HepG2 (cell line): ENCODE data around the gene PIP4K2B. TPM values are rescaled to one million over a fixed set of nuclear protein-coding genes. Genes with fewer than 3 reads are reported as not detected.

Experiments
- ATAC-seq: fragments of 200-7000 bp; cut with Tn5 transposase; 3 replicates; pipeline ENCODE4 v1.9.1; 2020; ENCODE audit warnings: mild to moderate bottlenecking, moderate library complexity
- BruUV-seq: library from RNA; stranded (reverse); fragments of 400-500 nt; replicated peaks from 2 replicates; lab custom pipeline; 2021; lab: Mats Ljungman, UMichigan
- CTCF ChIA-PET: fragments of 300-600 bp; formaldehyde crosslinking; extraction: SDS; loops from one replicate; lab custom pipeline; 2021; ENCODE audit warnings: low total read pairs, inconsistent platforms, low intra/inter-chr PET ratio; lab: Yijun Ruan, JAX
- POLR2A ChIA-PET: fragments of 350-600 bp; sonication (Branson Sonifier 250); formaldehyde crosslinking; loops from one replicate; lab custom pipeline; 2020; ENCODE audit warnings: antibody characterized with exemption, inconsistent platforms; lab: Yijun Ruan, JAX
- DNase-seq: peaks from one replicate; pipeline ENCODE4 v3.0.0-alpha.2; 2015; ENCODE audit warnings: low spot score
- FAIRE-seq: peaks from 3 replicates; lab custom pipeline; 2011; peaks lifted over from hg19 to GRCh38; lab: Jason Lieb, UNC
- H2AFZ ChIP-seq: one replicate; pipeline ENCODE4 v1.6.1; 2011; ENCODE audit warnings: low read length, inconsistent platforms
- H3K27ac ChIP-seq: fragments of 300-600 bp; 3 replicates; pipeline ENCODE4 v1.8.0; 2011; ENCODE audit warnings: mixed run types, mild to moderate bottlenecking, mixed read lengths, low read length, inconsistent platforms; ENCODE audit not compliant: insufficient read depth; ENCODE audit errors: extremely low read length
- H3K27me3 ChIP-seq, 2 experiments: fragments of 200-600 bp in 1 of 2; 2 replicates in 1 of 2; 3 replicates in 1 of 2; pipeline versions ENCODE4 v1.6.0 to v1.8.0; 2011; ENCODE audit warnings: low read length in 2 of 2, mild to moderate bottlenecking in 2 of 2, moderate library complexity in 2 of 2, inconsistent platforms in 1 of 2; ENCODE audit not compliant: insufficient read depth in 2 of 2, control insufficient read depth in 1 of 2
- H3K36me3 ChIP-seq, 2 experiments: fragments of 200-600 bp in 1 of 2; replicated peaks in 1 of 2; 2 replicates in 1 of 2; 3 replicates in 1 of 2; pipeline versions ENCODE4 v1.5.1 to v1.8.0; 2011; ENCODE audit warnings: low read length in 2 of 2, inconsistent platforms in 1 of 2; ENCODE audit not compliant: insufficient read depth in 2 of 2, control insufficient read depth in 1 of 2
- H3K4me1 ChIP-seq: 2 replicates; pipeline ENCODE4 v1.5.1; 2012; ENCODE audit warnings: low read length, inconsistent platforms; ENCODE audit not compliant: insufficient read depth
- H3K4me2 ChIP-seq: 2 replicates; pipeline ENCODE4 v1.6.0; 2011; ENCODE audit warnings: low read depth, low read length, inconsistent platforms
- H3K4me3 ChIP-seq, 3 experiments: fragments of 200-600 bp in 1 of 3; sonication (generic), shearing (Covaris generic) in 1 of 3; replicated peaks in 1 of 3; 2 replicates each; pipeline ENCODE4 v1.5.1; 2011 to 2016; ENCODE audit warnings: low read length in 3 of 3, inconsistent platforms in 2 of 3, low read depth in 2 of 3, mild to moderate bottlenecking in 2 of 3, control low read depth in 1 of 3, mixed read lengths in 1 of 3; ENCODE audit not compliant: insufficient read depth in 1 of 3
- H3K79me2 ChIP-seq: one replicate; pipeline ENCODE4 v1.6.1; 2011; ENCODE audit warnings: low read length, inconsistent platforms; ENCODE audit not compliant: insufficient read depth
- H3K9ac ChIP-seq: 2 replicates; pipeline ENCODE4 v1.6.0; 2011; ENCODE audit warnings: mild to moderate bottlenecking, low read depth, low read length, inconsistent platforms; ENCODE audit not compliant: insufficient read depth
- H3K9me3 ChIP-seq: 2 replicates; pipeline ENCODE4 v1.5.1; 2012; ENCODE audit warnings: mild to moderate bottlenecking, low read length
- H4K20me1 ChIP-seq: 2 replicates; pipeline ENCODE4 v1.6.0; 2011; ENCODE audit warnings: inconsistent platforms, mild to moderate bottlenecking, low read length, moderate library complexity; ENCODE audit not compliant: insufficient read depth
- FOXM1 ChIP-seq: sonication (generic); formaldehyde crosslinking; IDR thresholded peaks from 2 replicates; pipeline ENCODE4 v1.5.0; 2020; ENCODE audit warnings: missing genetic modification reagents
- FOXO4 ChIP-seq: sonication (generic); formaldehyde crosslinking; conservative IDR thresholded peaks from 2 replicates; pipeline ENCODE4 v1.8.1; 2023; ENCODE audit warnings: missing genetic modification reagents
- JUN ChIP-seq: sonication (generic); formaldehyde crosslinking; IDR thresholded peaks from 2 replicates; pipeline ENCODE4 v1.4.0; 2020; ENCODE audit warnings: mild to moderate bottlenecking, missing genetic modification reagents
- JUNB ChIP-seq: sonication (generic); formaldehyde crosslinking; IDR thresholded peaks from 2 replicates; pipeline ENCODE4 v1.8.0; 2022; ENCODE audit warnings: missing genetic modification reagents, mild to moderate bottlenecking, borderline replicate concordance
- KLF6 ChIP-seq: IDR thresholded peaks from 2 replicates; pipeline ENCODE4 v1.8.0; 2016; ENCODE audit warnings: missing biosample characterization, missing genetic modification reagents
- MED1 ChIP-seq: sonication (generic); formaldehyde crosslinking; IDR thresholded peaks from 2 replicates; pipeline ENCODE4 v1.4.0; 2020; ENCODE audit warnings: missing genetic modification reagents
- MYPOP ChIP-seq: sonication (generic); formaldehyde crosslinking; IDR thresholded peaks from 2 replicates; pipeline ENCODE4 v1.8.1; 2023; ENCODE audit warnings: mild to moderate bottlenecking, moderate library complexity, missing genetic modification reagents
- NAIF1 ChIP-seq: sonication (generic); formaldehyde crosslinking; IDR thresholded peaks from 2 replicates; pipeline ENCODE4 v1.5.0; 2020; ENCODE audit warnings: mild to moderate bottlenecking, missing genetic modification reagents, borderline replicate concordance
- RXRA ChIP-seq: sonication (generic); formaldehyde crosslinking; IDR thresholded peaks from 2 replicates; pipeline ENCODE4 v1.5.1; 2020; ENCODE audit warnings: missing genetic modification reagents
- ZFYVE20 ChIP-seq: sonication (generic); formaldehyde crosslinking; IDR thresholded peaks from 2 replicates; pipeline ENCODE4 v1.8.0; 2023; ENCODE audit warnings: low read depth, mild to moderate bottlenecking, moderate library complexity, missing genetic modification reagents, borderline replicate concordance
- ZNF10 ChIP-seq: sonication (generic); formaldehyde crosslinking; IDR thresholded peaks from 2 replicates; pipeline ENCODE4 v1.4.0; 2020; ENCODE audit warnings: mild to moderate bottlenecking, low read depth, missing genetic modification reagents, borderline replicate concordance
- ZNF460 ChIP-seq: sonication (generic); formaldehyde crosslinking; IDR thresholded peaks from 2 replicates; pipeline ENCODE4 v1.5.1; 2020; ENCODE audit warnings: missing genetic modification reagents, mild to moderate bottlenecking, borderline replicate concordance
- ZNF691 ChIP-seq: sonication (generic); formaldehyde crosslinking; IDR thresholded peaks from 2 replicates; pipeline ENCODE4 v1.4.0; 2020; ENCODE audit warnings: missing genetic modification reagents, low read depth, mild to moderate bottlenecking, borderline replicate concordance
- ZNF773 ChIP-seq: sonication (generic); formaldehyde crosslinking; IDR thresholded peaks from 2 replicates; pipeline ENCODE4 v1.4.0; 2020; ENCODE audit warnings: missing genetic modification reagents, borderline replicate concordance
- ZNF792 ChIP-seq: IDR thresholded peaks from 2 replicates; pipeline ENCODE4 v1.6.1; 2016
- WGBS: methylation state at CpG from one replicate; pipeline ENCODE4 v1.1.6; 2017; ENCODE audit warnings: low lambda C conversion rate; 5-methylcytosine and 5-hydroxymethylcytosine counted together
- in situ Hi-C: cut with HindIII; loops from 2 replicates; pipeline ENCODE4 v1.10.0; 2017; ENCODE audit warnings: low pct_unique_long_range_greater_than_20kb; ENCODE audit not compliant: extremely low pct_ligation_motif_present
- intact Hi-C: fragments of 100-400 bp; cut with micrococcal nuclease; formaldehyde crosslinking; loops from one replicate; pipeline ENCODE4 v1.10.0; 2022; ENCODE audit not compliant: unreplicated experiment
- polyA plus RNA-seq, 8 experiments: library from polyadenylated mRNA; depleted of rRNA in 3 of 8; stranded (reverse) in 7 of 8; unstranded in 1 of 8; fragments of >200 nt; fragmentation: Illumina TruSeq in 4 of 8; extraction: Trizol in 4 of 8; gene quantifications; 2 replicates each; pipeline versions ENCODE4 v1.2.1 to v1.2.3, GENCODE V29; 2011 to 2016; ENCODE audit warnings: low read depth in 4 of 8, missing spikeins in 1 of 8, mixed read lengths in 1 of 8; ENCODE audit not compliant: insufficient read depth in 1 of 8
- total RNA-seq, 5 experiments: library from RNA; depleted of rRNA; stranded (reverse); fragments of >200 nt; fragmentation: Illumina TruSeq; extraction: Trizol; gene quantifications; 2 replicates each; pipeline ENCODE4 v1.2.3, GENCODE V29; 2016; ENCODE audit warnings: low read depth in 1 of 5
- TF ChIP-seq, protein P1 (sequence below): sonication (generic); formaldehyde crosslinking; conservative IDR thresholded peaks from 2 replicates; pipeline ENCODE4 v1.4.0; 2020; ENCODE audit warnings: missing genetic modification reagents

The PIP4K2B gene
- total and polyA plus RNA-seq, 2 of the 13 experiments (the other 11 are each of a cell fraction or from before 2014, with no cell fraction given), result 20.4 to 54.0 TPM

DNA sequence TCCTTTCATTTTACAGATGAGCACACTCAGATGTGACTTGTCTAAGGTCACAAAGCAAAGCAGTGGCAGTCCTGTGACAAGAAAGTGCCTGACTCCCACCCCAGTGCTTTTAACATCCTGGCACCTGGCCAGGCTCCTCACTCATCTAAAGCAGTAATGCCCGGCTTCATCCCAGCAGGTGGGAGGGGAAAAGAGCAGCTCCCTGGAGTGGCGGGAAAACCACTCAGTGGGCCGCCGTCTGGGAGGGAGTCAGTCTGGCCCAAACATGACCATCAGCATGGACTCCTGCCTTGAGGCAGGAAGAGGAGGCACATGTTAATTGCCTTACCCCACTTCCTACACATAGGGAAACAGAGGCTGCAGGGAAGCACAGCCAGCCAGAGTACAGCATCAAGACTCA is 53.8 kb downstream of the PIP4K2B start:
- ChIA-PET POLR2A (interaction anchor here (1.1 to 3.8 kb wide), 12 partner anchors 9 to 131 kb away, joined by 3 to 39 read pairs (median 6); partner anchors contain the start of genes CISD3, LASP1, MLLT6 and RPL23), CTCF (no interaction called here)
- ATAC-seq (no peak), FAIRE-seq (no peak), DNase-seq (peak; percentile 29)
- no peaks in the 10 kb centered on the region for H3K27me3 ChIP-seq
- H3K79me2 ChIP-seq, result peaks cover 65% of the 10 kb centered on the region
- WGBS, result 0% methylated on average over 1 of the region's 4 CpGs
- no TSS peak for BruUV-seq
- H3K36me3 ChIP-seq, result peaks cover 2 to 21% of the 10 kb centered on the region in 2 experiments; a peak in 4 of 5 replicates
- H3K9ac ChIP-seq, result peak overlapping the region; percentile 67
- H3K4me2 ChIP-seq, result peak overlapping the region; percentile 92
- intact Hi-C loops (no loop called here), in situ Hi-C loops (no loop called here)
- no peak overlapping the region for H2AFZ ChIP-seq
- H3K4me3 ChIP-seq, result peak overlapping the region in 2 of 3 experiments; percentile 21 to 84; a peak in 3 of 6 replicates
- H3K4me1 ChIP-seq, result peaks cover 64% of the 10 kb centered on the region
- peaks cover 28% of the 10 kb centered on the region for H4K20me1 ChIP-seq
- peak overlapping the region; percentile 84 for H3K27ac ChIP-seq
- H3K9me3 ChIP-seq, result no peaks in the 10 kb centered on the region
- no peak for TF ChIP-seq JUN
- TF ChIP-seq ZFYVE20 (CRISPR knock-in tag), result 0 out of 2 replicates have a peak, but pooled peaks have one; percentile 63
- no peak for TF ChIP-seq JUNB (CRISPR knock-in tag)
- 0 out of 2 replicates have a peak, but pooled peaks have one; percentile 13 for TF ChIP-seq MYPOP (CRISPR knock-in tag)
- no peak for TF ChIP-seq ZNF460
- TF ChIP-seq, protein P1, sequence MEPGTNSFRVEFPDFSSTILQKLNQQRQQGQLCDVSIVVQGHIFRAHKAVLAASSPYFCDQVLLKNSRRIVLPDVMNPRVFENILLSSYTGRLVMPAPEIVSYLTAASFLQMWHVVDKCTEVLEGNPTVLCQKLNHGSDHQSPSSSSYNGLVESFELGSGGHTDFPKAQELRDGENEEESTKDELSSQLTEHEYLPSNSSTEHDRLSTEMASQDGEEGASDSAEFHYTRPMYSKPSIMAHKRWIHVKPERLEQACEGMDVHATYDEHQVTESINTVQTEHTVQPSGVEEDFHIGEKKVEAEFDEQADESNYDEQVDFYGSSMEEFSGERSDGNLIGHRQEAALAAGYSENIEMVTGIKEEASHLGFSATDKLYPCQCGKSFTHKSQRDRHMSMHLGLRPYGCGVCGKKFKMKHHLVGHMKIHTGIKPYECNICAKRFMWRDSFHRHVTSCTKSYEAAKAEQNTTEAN (CRISPR knock-in tag), result 0 out of 2 replicates have a peak, but pooled peaks have one; percentile 41
- no peak for TF ChIP-seq ZNF10
- 0 out of 2 replicates have a peak, but pooled peaks have one; percentile 13 for TF ChIP-seq MED1 (CRISPR knock-in tag)
- no peak for TF ChIP-seq NAIF1 (CRISPR knock-in tag)
- no peak for TF ChIP-seq FOXM1 (CRISPR knock-in tag)
- TF ChIP-seq KLF6 (CRISPR knock-in tag), result 0 out of 2 replicates have a peak, but pooled peaks have one; percentile 15
- 0 out of 2 replicates have a peak, but pooled peaks have one; percentile 7 for TF ChIP-seq ZNF691 (CRISPR knock-in tag)
- no peak for TF ChIP-seq ZNF773 (CRISPR knock-in tag)
- TF ChIP-seq RXRA (CRISPR knock-in tag), result peak; percentile 37; the same call in 1 of the 2 replicates
- TF ChIP-seq ZNF792 (CRISPR knock-in tag), result no peak
- no peak for TF ChIP-seq FOXO4
